Femur (tissue), 1 donor: ENCODE measurements around the gene CCDC30.

Experiments
- DNase-seq: peaks from one replicate; pipeline ENCODE4 v3.0.0-alpha.2; 2017

Gene CCDC30

GRCh38 chr1:42462828-42463763 lies at the start of gene CCDC30:
CCDC30 (plus strand) TSS chr1:42463286; CDS start chr1:42480552, 17,266 bp downstream.
- DNase-seq, result peak; percentile 98

GRCh38 chr1:42414551-42415496 lies 48.3 kb upstream of the CCDC30 start:
- DNase-seq, result peak; percentile 33

GRCh38 chr1:42417166-42417565 lies 45.9 kb upstream of the CCDC30 start:
- peak; percentile 76 for DNase-seq

GRCh38 chr1:42418516-42418915 lies 44.6 kb upstream of the CCDC30 start:
- no peak for DNase-seq

GRCh38 chr1:42419126-42419821 lies 43.8 kb upstream of the CCDC30 start:
- peak; percentile 89 for DNase-seq

GRCh38 chr1:42420121-42420520 lies 43.0 kb upstream of the CCDC30 start:
- DNase-seq, result peak; percentile 25

GRCh38 chr1:42420911-42421585 lies 42.0 kb upstream of the CCDC30 start:
- peak; percentile 92 for DNase-seq

GRCh38 chr1:42422737-42423136 lies 40.3 kb upstream of the CCDC30 start:
- DNase-seq, result no peak

- no peak for DNase-seq
These were observed 39.4 kb upstream of the CCDC30 start for GRCh38 chr1:42423681-42424080.

- no peak for DNase-seq
These were observed 38.9 kb upstream of the CCDC30 start for GRCh38 chr1:42424201-42424600.

GRCh38 chr1:42427240-42427639 lies 35.8 kb upstream of the CCDC30 start:
- no peak for DNase-seq

GRCh38 chr1:42429603-42430002 lies 33.5 kb upstream of the CCDC30 start:
- no peak for DNase-seq

GRCh38 chr1:42430286-42431135 lies 32.6 kb upstream of the CCDC30 start:
- no peak for DNase-seq

GRCh38 chr1:42431514-42431913 lies 31.6 kb upstream of the CCDC30 start:
- DNase-seq, result no peak

GRCh38 chr1:42432714-42433113 lies 30.4 kb upstream of the CCDC30 start:
- no peak for DNase-seq

- DNase-seq, result peak; percentile 28
These were observed 29.7 kb upstream of the CCDC30 start for GRCh38 chr1:42433369-42433768.

GRCh38 chr1:42434340-42434739 lies 28.7 kb upstream of the CCDC30 start:
- DNase-seq, result no peak

GRCh38 chr1:42439940-42440339 lies 23.1 kb upstream of the CCDC30 start:
- no peak for DNase-seq

- DNase-seq, result no peak
These were observed 20.4 kb upstream of the CCDC30 start for GRCh38 chr1:42442662-42443061.

- peak; percentile 32 for DNase-seq
These were observed 13.8 kb upstream of the CCDC30 start for GRCh38 chr1:42449256-42449655.

- DNase-seq, result no peak
These were observed 13.0 kb upstream of the CCDC30 start for GRCh38 chr1:42450061-42450460.
